ENCODE measurements around the gene ATP6V0B. TPM values are rescaled to one million over a fixed set of nuclear protein-coding genes. Genes with fewer than 3 reads are reported as not detected.

ATP6V0B gene
- total and polyA plus RNA-seq, 9 of the 15 experiments (the other 6 are each of a cell fraction or from before 2014, with no cell fraction given), result 137 to 328 (median 220) TPM

DNA sequence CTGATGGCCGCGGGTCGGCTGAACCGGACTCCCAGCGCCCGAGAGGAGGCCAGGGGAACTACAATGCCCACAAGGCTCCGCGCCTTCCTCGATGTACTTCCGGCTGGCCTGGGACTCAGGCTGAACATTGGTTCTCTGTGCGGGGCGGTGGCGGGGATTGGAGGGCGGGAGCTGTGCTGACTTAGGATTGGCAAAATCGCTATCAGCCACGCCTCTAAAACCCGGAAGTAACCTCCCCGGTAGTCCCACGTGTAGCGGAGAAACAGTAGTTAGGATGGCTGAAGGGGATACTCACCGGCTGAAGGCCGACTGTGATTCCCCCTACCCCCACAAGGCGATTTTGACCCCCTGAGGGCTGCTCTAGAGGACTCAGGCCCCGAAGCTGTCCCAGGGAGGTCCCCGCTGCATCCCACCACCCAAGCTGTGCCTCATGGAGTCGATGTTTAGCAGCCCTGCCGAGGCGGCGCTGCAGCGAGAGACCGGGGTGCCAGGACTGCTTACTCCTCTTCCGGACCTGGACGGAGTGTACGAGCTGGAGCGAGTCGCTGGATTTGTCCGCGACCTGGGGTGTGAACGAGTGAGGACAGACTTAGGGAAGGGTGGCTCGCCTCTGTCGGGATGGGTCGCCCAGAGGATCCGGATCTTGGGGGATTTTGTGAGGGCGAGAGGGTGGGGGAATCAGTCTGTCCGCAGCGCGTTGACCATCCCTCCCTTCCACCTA is 4.9 kb upstream of the ATP6V0B start, which contains the start of gene DPH2 (continued):
- TF ChIP-seq CHAMP1 (IDR thresholded peaks at IDR 0.05) (no peak), NR1H2 (CRISPR knock-in tag; IDR thresholded peaks at IDR 0.05) (no peak), BRCA1 (IDR thresholded peaks at IDR 0.05) (no peak), BRCA1 (CRISPR knock-in tag; IDR thresholded peaks at IDR 0.05) (no peak), KLF6 (CRISPR knock-in tag; IDR thresholded peaks at IDR 0.05; ENCODE audit: borderline replicate concordance) (no peak), SMAD1 (IDR thresholded peaks at IDR 0.05; ENCODE audit: low read depth, low read length, partially characterized antibody) (no peak), KDM4B (IDR thresholded peaks at IDR 0.05; ENCODE audit: borderline replicate concordance in 2 of 2, low read depth in 1 of 2) (peak in 1 of 2 experiments; percentile 82; a peak in 1 of 4 replicates), NBN (IDR thresholded peaks at IDR 0.05; ENCODE audit: low read depth) (no peak), MBD2 (IDR thresholded peaks at IDR 0.05; ENCODE audit: borderline replicate concordance, low read depth) (peak; percentile 97), RBM17 (IDR thresholded peaks at IDR 0.05; ENCODE audit: borderline replicate concordance, low read depth, low read length) (no peak), TEAD4 (IDR thresholded peaks at IDR 0.05; ENCODE audit: low read length) (no peak), TEAD4 (CRISPR knock-in tag; IDR thresholded peaks at IDR 0.05; ENCODE audit: borderline replicate concordance) (0 out of 2 replicates have a peak, but pooled peaks have one; percentile 55), ZBTB11 (CRISPR knock-in tag; IDR thresholded peaks at IDR 0.05) (no peak; a peak in 1 of 6 replicates), ZNF766 (CRISPR knock-in tag; conservative IDR thresholded peaks at IDR 0.05) (0 out of 2 replicates have a peak, but pooled peaks have one; percentile 49), ZNF134 (CRISPR knock-in tag; conservative IDR thresholded peaks at IDR 0.05) (no peak), FOXM1 (IDR thresholded peaks at IDR 0.05; ENCODE audit: low read depth) (no peak), FOXM1 (CRISPR knock-in tag; IDR thresholded peaks at IDR 0.05; ENCODE audit: low read depth) (no peak)
- TF ChIP-seq, protein P1, sequence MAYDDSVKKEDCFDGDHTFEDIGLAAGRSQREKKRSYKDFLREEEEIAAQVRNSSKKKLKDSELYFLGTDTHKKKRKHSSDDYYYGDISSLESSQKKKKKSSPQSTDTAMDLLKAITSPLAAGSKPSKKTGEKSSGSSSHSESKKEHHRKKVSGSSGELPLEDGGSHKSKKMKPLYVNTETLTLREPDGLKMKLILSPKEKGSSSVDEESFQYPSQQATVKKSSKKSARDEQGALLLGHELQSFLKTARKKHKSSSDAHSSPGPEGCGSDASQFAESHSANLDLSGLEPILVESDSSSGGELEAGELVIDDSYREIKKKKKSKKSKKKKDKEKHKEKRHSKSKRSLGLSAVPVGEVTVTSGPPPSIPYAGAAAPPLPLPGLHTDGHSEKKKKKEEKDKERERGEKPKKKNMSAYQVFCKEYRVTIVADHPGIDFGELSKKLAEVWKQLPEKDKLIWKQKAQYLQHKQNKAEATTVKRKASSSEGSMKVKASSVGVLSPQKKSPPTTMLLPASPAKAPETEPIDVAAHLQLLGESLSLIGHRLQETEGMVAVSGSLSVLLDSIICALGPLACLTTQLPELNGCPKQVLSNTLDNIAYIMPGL (CRISPR knock-in tag; IDR thresholded peaks at IDR 0.05), result no peak

Data from K562 (cell line).